ENCODE data around the gene SLC25A19.

GRCh38 chr17:75231071-75231470 is 58.2 kb downstream of the SLC25A19 start:
- TF ChIP-seq POLR2A (IDR thresholded peaks at IDR 0.05; ENCODE audit: low read depth, low read length) (no peak), TAF1 (IDR thresholded peaks at IDR 0.05; ENCODE audit: borderline replicate concordance, low read depth, low read length) (no peak)
